Activated CD4-positive, alpha-beta memory T cell treated with anti-CD3 and anti-CD28 coated beads for 36 hours (primary cell): Measurements from ENCODE around the gene NEK8. TPM values are rescaled to one million over a fixed set of nuclear protein-coding genes. Genes with fewer than 3 reads are reported as not detected.
A peak's percentile ranks its signal among the peaks of the same experiment; 100 is the strongest.

Source experiments
- CTCF ChIA-PET: fragments of 350-600 bp; sonication (Branson Sonifier 250); formaldehyde crosslinking; loops from one replicate; lab custom pipeline; 2021; ENCODE audit warnings: antibody characterized with exemption, inconsistent platforms; lab: Charles Lee
- POLR2A ChIA-PET: fragments of 350-600 bp; sonication (Branson Sonifier 250); formaldehyde crosslinking; loops from one replicate; lab custom pipeline; 2021; ENCODE audit warnings: antibody characterized with exemption; lab: Charles Lee
- DNase-seq: peaks from one replicate; pipeline ENCODE4 v3.0.0-alpha.2; 2020
- H3K27ac Mint-ChIP-seq: one replicate; pipeline ENCODE4 v1.8.0; 2021; ENCODE audit warnings: mixed read lengths
- H3K27me3 Mint-ChIP-seq: one replicate; pipeline ENCODE4 v1.8.0; 2021; ENCODE audit warnings: mixed read lengths
- H3K36me3 Mint-ChIP-seq: one replicate; pipeline ENCODE4 v1.8.0; 2021; ENCODE audit warnings: mixed read lengths
- H3K4me1 Mint-ChIP-seq: one replicate; pipeline ENCODE4 v1.8.0; 2021; ENCODE audit warnings: low read depth, mixed read lengths
- H3K4me3 Mint-ChIP-seq: one replicate; pipeline ENCODE4 v1.8.0; 2021; ENCODE audit warnings: mild to moderate bottlenecking, mixed read lengths
- H3K9me3 Mint-ChIP-seq: one replicate; pipeline ENCODE4 v1.8.0; 2021; ENCODE audit warnings: mixed read lengths
- intact Hi-C: fragments of 100-400 bp; cut with micrococcal nuclease; formaldehyde crosslinking; loops from one replicate; pipeline ENCODE4 v1.15.1; 2023
- total RNA-seq, 2 experiments: library from RNA; stranded (reverse); gene quantifications; one replicate each; pipeline ENCODE4 v1.2.3, GENCODE V29; 2021

NEK8 gene
- total RNA-seq, 2 experiments from 2014 or later: 3.4 to 4.0 TPM

DNA sequence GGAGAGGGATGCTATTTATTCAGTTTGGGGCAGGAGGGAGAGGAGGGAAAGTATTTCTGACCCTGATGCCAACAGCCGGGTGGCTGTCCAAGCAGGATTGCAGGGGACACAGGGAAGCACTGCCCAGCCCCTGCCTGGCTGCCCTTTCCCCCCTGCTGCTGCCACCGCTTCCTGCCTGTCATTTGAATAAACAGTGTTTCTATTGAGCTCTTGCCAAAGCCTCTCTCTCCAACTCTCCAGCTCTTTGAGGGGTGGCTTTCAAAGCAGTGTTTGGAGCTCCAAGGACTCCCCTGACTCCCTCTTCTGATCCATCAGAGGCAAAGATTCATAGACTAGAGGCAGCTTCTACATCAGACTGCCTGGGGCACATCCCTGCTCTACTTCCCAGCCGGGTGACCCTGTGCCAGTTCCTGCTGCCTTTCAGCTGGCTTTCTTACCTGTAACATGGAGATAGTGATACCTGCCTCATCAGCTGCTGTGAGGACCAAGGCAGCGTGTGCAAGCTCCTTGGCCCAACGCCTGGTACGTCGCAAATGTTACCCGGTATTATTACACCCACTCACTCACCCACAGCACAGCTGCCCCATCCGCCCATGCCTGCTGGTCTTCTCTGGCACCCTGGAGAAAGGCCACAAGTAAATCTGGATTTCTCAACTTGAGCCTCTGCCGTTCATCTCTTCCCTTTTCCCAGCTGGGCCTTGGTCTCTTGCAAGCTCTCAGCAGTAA, 26.4 kb upstream of the NEK8 start:
- no peak for DNase-seq
- intact Hi-C loops: no loop called here
- no peaks in the 10 kb centered on the region for H3K4me1 Mint-ChIP-seq
- H3K27ac Mint-ChIP-seq: no peak overlapping the region
- no peaks in the 10 kb centered on the region for H3K27me3 Mint-ChIP-seq
- ChIA-PET POLR2A (interaction anchor here (0.6 to 1.4 kb wide), 4 partner anchors 9 to 103 kb away, joined by 3 to 5 read pairs (median 3); partner anchors contain the start of genes BLTP2 and PROCA1), CTCF (no interaction called here)
- H3K36me3 Mint-ChIP-seq: peaks cover 41% of the 10 kb centered on the region
- no peak overlapping the region for H3K4me3 Mint-ChIP-seq
- H3K9me3 Mint-ChIP-seq: no peaks in the 10 kb centered on the region

DNA sequence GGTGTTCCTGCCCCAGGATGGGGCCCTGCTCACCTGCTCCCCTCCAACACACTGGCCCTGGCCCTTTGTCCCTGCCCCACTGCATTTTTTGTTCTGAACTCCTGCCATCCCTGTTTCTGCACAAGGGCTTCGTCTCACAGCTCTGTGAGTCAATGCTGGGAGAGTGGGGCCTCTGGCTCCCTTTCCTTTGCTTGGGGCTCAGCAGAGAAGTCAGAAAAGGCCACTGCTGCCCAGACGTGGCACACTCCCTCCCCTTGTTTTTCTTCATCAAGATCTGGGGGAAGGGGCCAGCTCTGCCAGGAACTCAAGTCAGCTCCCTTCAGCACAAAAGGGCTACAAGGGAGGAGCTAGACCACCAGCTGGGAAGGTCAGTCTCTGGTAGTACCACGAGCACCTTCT, 25.8 kb upstream of the NEK8 start:
- Mint-ChIP-seq H3K4me3 (no peak overlapping the region), H3K27me3 (no peaks in the 10 kb centered on the region), H3K36me3 (peaks cover 36% of the 10 kb centered on the region), H3K27ac (no peak overlapping the region), H3K4me1 (no peaks in the 10 kb centered on the region), H3K9me3 (no peaks in the 10 kb centered on the region)
- intact Hi-C loops: no loop called here
- ChIA-PET POLR2A (interaction anchor here (0.9 to 1.4 kb wide), 3 partner anchors 9 to 103 kb away, joined by 3 to 5 read pairs (median 3); partner anchors contain the start of genes BLTP2 and PROCA1), CTCF (no interaction called here)
- DNase-seq: no peak

DNA sequence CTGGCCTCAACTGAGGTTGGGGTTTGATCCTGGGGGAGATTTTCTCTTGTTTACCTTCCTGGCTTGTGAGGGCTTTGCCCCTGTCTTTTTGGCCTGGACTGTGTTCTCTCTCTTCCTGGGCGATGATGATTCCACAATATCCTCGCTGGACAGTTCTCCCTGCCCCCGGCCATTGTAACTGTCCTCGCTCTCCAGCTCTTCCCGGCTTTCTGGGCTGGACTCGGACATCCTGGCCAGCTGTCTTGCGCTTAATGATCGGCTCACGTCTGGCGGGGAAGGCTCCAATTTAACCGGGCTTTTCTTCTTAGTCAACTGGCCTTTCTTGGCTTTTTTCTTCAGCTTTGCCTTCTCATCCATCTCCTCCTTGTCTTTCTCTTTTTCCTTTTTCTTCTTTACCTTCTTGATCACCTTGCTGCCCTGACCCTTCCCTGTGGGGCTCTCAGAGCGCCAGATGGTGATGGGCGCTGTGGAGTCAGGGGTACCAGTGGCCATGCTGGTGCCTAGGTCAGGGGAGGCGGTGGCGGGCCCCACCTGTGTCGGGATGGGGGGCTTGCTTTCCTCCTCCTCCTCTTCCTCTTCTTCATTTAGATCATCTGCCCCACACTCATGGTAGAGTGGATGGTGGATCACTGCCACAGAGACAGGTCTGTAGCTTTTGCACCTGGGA, 24.9 kb upstream of the NEK8 start:
- Mint-ChIP-seq H3K36me3 (peaks cover 31% of the 10 kb centered on the region), H3K4me3 (no peak overlapping the region), H3K4me1 (no peaks in the 10 kb centered on the region), H3K27me3 (no peaks in the 10 kb centered on the region), H3K9me3 (no peaks in the 10 kb centered on the region), H3K27ac (no peak overlapping the region)
- no peak for DNase-seq
- intact Hi-C loops: no loop called here
- ChIA-PET CTCF (no interaction called here), POLR2A (no interaction called here)

DNA sequence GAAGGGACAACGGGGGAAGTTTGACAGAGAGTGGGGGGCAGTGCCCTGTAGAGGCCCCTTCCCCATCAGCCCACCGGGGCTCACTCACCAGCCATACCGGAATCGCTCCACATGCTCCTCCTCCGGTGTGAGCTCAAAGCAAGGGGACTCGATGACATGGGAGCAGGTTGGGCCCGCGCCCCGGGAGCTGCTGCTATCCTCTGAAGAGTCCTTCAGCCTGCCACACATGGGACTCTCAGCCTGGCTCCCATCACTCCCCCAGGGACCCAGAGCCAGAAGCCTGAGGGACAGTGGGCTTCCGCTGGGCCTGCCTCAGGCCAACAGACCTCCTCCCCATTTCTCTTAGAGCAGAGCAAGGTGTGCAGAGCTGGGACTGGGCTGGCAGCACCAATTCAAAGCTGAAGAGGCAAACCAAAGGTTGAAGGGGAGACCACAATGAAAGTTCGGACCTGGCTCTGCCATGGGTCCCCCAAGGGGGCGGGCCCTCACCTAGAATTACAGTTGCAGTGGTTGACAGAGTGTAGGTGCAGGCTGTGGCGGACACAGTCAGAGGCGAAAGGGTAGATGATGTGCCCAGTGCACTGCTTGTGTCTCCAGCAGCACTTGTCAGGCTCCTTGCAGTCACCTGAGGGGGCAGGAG, 24.2 kb upstream of the NEK8 start:
- Mint-ChIP-seq H3K4me3 (no peak overlapping the region), H3K9me3 (no peaks in the 10 kb centered on the region), H3K36me3 (peaks cover 30% of the 10 kb centered on the region), H3K27ac (no peak overlapping the region), H3K27me3 (no peaks in the 10 kb centered on the region), H3K4me1 (no peaks in the 10 kb centered on the region)
- intact Hi-C loops: no loop called here
- no peak for DNase-seq
- ChIA-PET CTCF (interaction anchor here (0.6 kb wide), 1 partner anchor 57 kb away, joined by 3 read pairs; no protein-coding TSS in a partner anchor), POLR2A (no interaction called here)

DNA sequence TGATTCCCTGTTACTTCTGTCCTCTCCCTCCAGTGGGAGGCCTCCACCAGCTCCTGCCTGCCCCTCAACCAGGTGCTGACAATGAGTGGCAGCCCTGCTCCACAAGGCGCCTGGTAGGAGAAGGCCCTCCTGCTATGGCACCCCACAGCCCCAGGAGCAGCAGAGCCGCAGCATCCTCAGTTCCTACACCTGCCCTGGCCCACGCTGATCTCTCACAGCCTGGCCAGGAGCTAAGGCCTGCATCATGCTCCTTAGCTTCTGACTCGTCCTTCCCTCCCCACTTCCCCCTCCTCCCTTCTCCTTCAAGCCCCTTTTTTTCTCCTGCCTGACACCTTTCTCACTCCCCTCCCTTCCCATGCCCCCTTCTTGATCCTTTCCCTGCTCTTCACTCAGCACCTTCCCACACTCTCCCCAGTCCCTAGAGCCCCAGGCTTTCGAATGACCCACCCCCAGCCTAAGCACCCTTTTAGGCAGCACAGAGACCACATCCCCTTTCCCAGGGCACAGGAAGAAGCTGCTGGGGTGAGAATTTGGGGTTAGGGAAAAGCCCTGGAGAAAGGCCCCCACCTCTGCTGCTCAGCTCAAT, 23.4 kb upstream of the NEK8 start:
- H3K27ac Mint-ChIP-seq: no peak overlapping the region
- intact Hi-C loops: no loop called here
- no peaks in the 10 kb centered on the region for H3K27me3 Mint-ChIP-seq
- peaks cover 23% of the 10 kb centered on the region for H3K36me3 Mint-ChIP-seq
- no peaks in the 10 kb centered on the region for H3K9me3 Mint-ChIP-seq
- no peak for DNase-seq
- peaks cover 2% of the 10 kb centered on the region for H3K4me1 Mint-ChIP-seq
- ChIA-PET CTCF (interaction anchor here (0.6 to 1.6 kb wide), 2 partner anchors 58 to 59 kb away, joined by 3 read pairs; no protein-coding TSS in a partner anchor), POLR2A (no interaction called here)
- H3K4me3 Mint-ChIP-seq: no peak overlapping the region

DNA sequence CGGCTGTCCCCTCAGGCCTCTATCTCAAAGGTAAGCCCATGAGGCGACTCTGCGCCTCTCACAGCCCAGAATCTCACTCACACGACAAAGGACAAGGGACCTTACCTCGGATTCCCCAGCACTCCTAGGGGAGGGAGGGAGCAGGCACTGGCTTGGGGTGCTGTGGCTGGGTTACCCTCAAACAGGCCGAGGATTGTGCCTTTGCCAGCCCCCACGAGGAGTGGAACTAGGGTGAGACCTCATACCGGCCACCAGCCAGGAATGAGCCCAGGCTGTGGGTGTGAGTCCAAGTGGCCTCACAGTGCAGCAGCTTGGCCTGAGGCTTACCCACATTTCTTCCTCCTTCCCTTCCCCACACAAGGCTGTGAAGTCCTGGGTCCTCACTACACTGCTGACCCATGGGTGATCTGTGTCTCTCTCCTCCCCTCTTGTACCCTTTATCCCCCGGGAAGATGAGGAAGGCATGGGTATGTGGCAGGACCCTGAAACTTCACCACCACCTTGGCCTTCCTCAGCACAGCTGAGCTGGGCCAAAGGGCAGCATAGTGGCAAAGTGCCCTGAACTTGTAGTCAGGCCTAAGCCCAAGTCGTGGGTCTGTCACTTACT, 22.8 kb upstream of the NEK8 start:
- H3K36me3 Mint-ChIP-seq: peaks cover 20% of the 10 kb centered on the region
- H3K27me3 Mint-ChIP-seq: no peaks in the 10 kb centered on the region

DNA sequence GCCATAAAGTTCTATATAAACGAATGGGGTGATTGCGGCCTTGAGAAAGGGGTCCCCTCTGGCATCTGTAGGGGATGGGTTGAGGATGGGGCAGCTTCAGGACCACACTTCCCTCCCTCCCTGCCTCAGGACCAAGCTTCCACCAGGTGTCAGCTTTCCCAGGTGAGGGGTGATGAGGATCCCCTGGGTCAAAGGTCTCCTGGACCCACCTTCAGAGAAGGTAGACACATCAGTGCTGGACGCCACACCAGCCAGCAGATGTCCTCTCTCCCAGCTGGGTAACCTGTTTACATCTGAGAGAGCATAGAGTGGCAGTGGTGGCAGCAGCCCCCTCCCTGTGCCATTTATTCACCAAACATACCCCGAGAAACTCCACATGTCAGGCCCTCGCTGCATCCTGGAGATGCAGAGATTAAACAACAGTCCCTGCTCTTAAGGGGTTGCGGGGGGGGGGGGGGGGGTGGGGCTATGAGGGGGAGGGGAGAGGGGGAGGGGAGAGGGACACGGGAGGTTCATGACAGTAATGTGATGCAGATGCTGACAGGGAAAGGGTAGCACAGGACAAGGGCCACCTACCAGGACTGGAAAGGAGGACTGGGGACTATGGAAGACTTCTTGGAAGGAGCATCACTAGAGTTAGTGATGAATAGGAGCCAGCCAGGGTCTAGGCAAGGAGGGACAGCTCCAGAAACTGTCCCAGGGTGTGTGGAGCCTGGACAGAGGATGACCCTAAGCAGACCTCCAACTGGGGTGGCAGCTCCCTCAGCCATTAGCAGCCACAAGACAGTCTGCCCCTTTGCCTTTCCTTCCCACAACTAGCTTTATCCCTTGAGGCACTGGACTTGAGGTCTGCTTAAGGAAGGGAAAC, 21.9 kb upstream of the NEK8 start:
- ChIA-PET CTCF (interaction anchor here (1.0 to 1.6 kb wide), 2 partner anchors 41 to 60 kb away, joined by 3 to 4 read pairs; no protein-coding TSS in a partner anchor), POLR2A (no interaction called here)
- peaks cover 11% of the 10 kb centered on the region for H3K4me1 Mint-ChIP-seq
- H3K27me3 Mint-ChIP-seq: no peaks in the 10 kb centered on the region
- H3K4me3 Mint-ChIP-seq: no peak overlapping the region
- no peak overlapping the region for H3K27ac Mint-ChIP-seq
- DNase-seq: no peak
- intact Hi-C loops: no loop called here
- H3K9me3 Mint-ChIP-seq: no peaks in the 10 kb centered on the region
- peaks cover 12% of the 10 kb centered on the region for H3K36me3 Mint-ChIP-seq

More for the DNA sequence above, 22.8 kb upstream of the NEK8 start:
- no peak overlapping the region for H3K27ac Mint-ChIP-seq
- intact Hi-C loops: no loop called here
- POLR2A ChIA-PET: no interaction called here
- H3K4me1 Mint-ChIP-seq: peaks cover 6% of the 10 kb centered on the region
- DNase-seq: no peak
- no peaks in the 10 kb centered on the region for H3K9me3 Mint-ChIP-seq
- H3K4me3 Mint-ChIP-seq: no peak overlapping the region
- CTCF ChIA-PET: interaction anchor here (1.6 kb wide), 1 partner anchor 60 kb away, joined by 3 read pairs; no protein-coding TSS in a partner anchor

DNA sequence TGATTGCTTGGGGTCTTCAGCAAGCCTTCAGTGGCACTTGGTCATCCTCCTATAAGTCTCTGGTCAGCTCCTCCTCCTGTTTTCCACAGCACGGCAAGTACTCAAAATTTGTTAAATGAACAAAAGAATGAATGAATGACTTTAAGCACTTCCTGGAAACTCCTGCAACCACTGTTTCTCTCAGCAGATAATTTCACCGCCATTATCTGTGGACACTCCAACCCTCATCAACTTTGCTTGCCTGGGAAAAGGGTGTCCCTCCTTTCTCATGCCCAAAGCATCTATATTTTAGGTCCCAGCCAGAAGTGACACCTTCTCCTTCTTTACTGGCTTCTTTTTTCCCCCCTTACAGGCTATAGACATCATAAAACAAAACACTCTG, 21.3 kb upstream of the NEK8 start:
- intact Hi-C loops: no loop called here
- ChIA-PET POLR2A (no interaction called here), CTCF (interaction anchor here (1.0 kb wide), 1 partner anchor 41 kb away, joined by 4 read pairs; no protein-coding TSS in a partner anchor)
- peaks cover 17% of the 10 kb centered on the region for H3K4me1 Mint-ChIP-seq
- H3K27ac Mint-ChIP-seq: no peak overlapping the region
- peaks cover 8% of the 10 kb centered on the region for H3K36me3 Mint-ChIP-seq
- H3K4me3 Mint-ChIP-seq: no peak overlapping the region
- DNase-seq: no peak
- no peaks in the 10 kb centered on the region for H3K9me3 Mint-ChIP-seq
- no peaks in the 10 kb centered on the region for H3K27me3 Mint-ChIP-seq

DNA sequence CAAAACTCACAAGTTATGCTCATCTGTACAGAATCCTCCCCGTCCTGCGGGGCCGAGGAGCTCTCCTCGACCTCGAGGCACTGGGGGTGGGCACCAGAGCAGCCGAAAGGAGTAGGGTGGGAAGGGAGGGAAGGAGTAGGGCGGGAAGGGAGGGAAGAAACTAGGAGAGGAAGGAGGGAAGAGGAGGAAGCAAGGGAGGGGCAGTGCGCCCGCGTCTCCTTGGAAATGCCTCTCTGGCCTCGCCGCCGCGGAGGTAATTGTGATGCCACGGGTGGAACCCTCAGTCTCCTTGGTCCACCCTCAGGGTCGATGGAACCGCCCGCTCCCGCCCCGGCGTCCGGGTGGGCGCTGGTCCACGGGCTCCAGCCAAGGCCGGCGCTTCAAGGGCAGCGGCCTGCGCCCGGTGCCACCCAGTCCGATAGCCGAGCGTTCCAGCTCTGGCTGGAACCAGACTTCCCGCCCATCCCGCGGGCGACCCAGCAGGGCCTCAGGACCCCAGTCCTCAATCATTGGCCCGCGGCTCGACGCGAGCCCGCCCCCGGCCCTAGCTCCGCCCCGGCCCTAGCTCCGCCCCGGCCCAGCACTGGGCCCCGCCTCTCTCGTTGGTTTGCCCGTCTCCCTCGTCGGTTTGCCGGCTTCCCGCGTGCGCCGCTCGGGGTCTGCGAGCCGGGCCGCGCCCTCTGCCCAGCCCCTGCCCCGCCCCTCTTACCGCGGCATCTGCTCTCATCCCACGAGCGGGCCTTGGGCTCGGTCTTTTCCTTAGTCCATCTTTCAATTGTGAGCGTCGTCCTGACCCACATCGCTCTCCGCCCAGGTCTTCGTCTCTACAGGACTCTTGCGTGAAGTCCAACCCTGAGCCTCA, 17.5 kb upstream of the NEK8 start:
- peak; percentile 94 for DNase-seq
- Mint-ChIP-seq H3K27me3 (peaks cover 12% of the 10 kb centered on the region), H3K9me3 (no peaks in the 10 kb centered on the region), H3K27ac (peak overlapping the region; percentile 80), H3K36me3 (no peaks in the 10 kb centered on the region), H3K4me3 (peak overlapping the region; percentile 73), H3K4me1 (peaks cover 23% of the 10 kb centered on the region)
- intact Hi-C loops: loop anchor here (1.0 to 2.0 kb wide), 4 partner anchors 8 to 112 kb away; partner anchors contain the start of genes BLTP2, RPL23A, SPAG5 and SUPT6H
- POLR2A ChIA-PET: interaction anchor here (0.6 to 2.6 kb wide), 12 partner anchors 9 to 241 kb away, joined by 3 to 35 read pairs (median 6); partner anchors contain the start of genes BLTP2, RPL23A, SDF2 and SUPT6H
- CTCF ChIA-PET: interaction anchor here (0.5 to 4.0 kb wide), 8 partner anchors 10 to 406 kb away, joined by 3 to 23 read pairs (median 6); partner anchors contain the start of genes BLTP2, RPL23A and TLCD1

DNA sequence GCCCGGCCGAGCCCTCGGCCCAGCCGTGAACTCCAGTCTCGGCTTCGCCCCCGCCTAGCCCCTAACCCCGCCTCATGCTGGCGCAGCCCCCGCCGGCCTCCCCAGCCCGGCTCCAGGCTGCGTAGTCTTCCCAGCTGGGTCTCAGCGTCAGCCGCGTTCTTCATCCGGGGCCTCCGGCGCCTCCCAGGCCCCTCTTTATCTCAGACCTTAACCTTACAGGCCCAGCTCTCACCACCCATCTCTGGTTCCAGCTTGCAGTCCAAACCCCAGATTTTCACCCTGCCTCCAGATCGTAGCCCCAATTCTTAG, 16.9 kb upstream of the NEK8 start, which contains the start of gene PROCA1:
TSS of gene PROCA1 (minus strand) at position 166 of the 309 bp plus-strand sequence. CDS start 228 bp downstream, outside the sequence.
- Mint-ChIP-seq H3K4me1 (peaks cover 23% of the 10 kb centered on the region), H3K27ac (peak within 1 kb of the TSS; percentile 80), H3K36me3 (no peaks in the 10 kb centered on the region), H3K9me3 (no peaks in the 10 kb centered on the region), H3K4me3 (peak within 1 kb of the TSS; percentile 73), H3K27me3 (peaks cover 16% of the 10 kb centered on the region)
- POLR2A ChIA-PET: interaction anchor here (1.0 to 2.6 kb wide), 9 partner anchors 8 to 241 kb away, joined by 3 to 35 read pairs (median 10); partner anchors contain the start of genes BLTP2, RPL23A, SDF2 and SUPT6H
- CTCF ChIA-PET: interaction anchor here (0.7 to 4.0 kb wide), 8 partner anchors 9 to 242 kb away, joined by 3 to 23 read pairs (median 6); partner anchors contain the start of genes BLTP2, RPL23A and TLCD1
- intact Hi-C loops: loop anchor here (1.0 to 2.0 kb wide), 4 partner anchors 8 to 113 kb away; partner anchors contain the start of genes BLTP2, RPL23A, SPAG5 and SUPT6H
- DNase-seq: no peak
